Loucy (cell line): ENCODE measurements around the gene DTNA.

Source experiments
- H2AFZ ChIP-seq: fragments of 200-600 bp; sonication (generic); 2 replicates; pipeline ENCODE4 v1.6.0; 2016; ENCODE audit warnings: antibody characterized with exemption, mild to moderate bottlenecking, low read length, moderate library complexity
- H3F3A ChIP-seq: fragments of 200-600 bp; 2 replicates; pipeline ENCODE4 v1.6.0; 2016; ENCODE audit warnings: antibody characterized with exemption, low read depth, mild to moderate bottlenecking
- H3K27me3 ChIP-seq: fragments of 200-600 bp; sonication (generic); 2 replicates; pipeline ENCODE4 v1.6.1; 2014; ENCODE audit warnings: low read length, mild to moderate bottlenecking; ENCODE audit not compliant: insufficient read depth, poor library complexity, severe bottlenecking
- H3K36me3 ChIP-seq: fragments of 200-600 bp; sonication (generic); 2 replicates; pipeline ENCODE4 v1.6.1; 2016; ENCODE audit warnings: low read length; ENCODE audit not compliant: insufficient read depth
- H3K4me1 ChIP-seq: fragments of 200-600 bp; sonication (generic); 2 replicates; pipeline ENCODE4 v1.5.1; 2014; ENCODE audit warnings: low read length, mild to moderate bottlenecking; ENCODE audit not compliant: insufficient read depth, poor library complexity, severe bottlenecking
- H3K4me2 ChIP-seq: fragments of 200-600 bp; sonication (generic); 2 replicates; pipeline ENCODE4 v1.6.0; 2014; ENCODE audit warnings: antibody characterized with exemption, low read length, low read depth, mild to moderate bottlenecking; ENCODE audit not compliant: poor library complexity, severe bottlenecking
- H3K4me3 ChIP-seq: fragments of 200-600 bp; sonication (generic); 2 replicates; pipeline ENCODE4 v1.5.1; 2014; ENCODE audit warnings: low read length, mild to moderate bottlenecking, mixed read lengths; ENCODE audit not compliant: poor library complexity, severe bottlenecking
- H3K79me2 ChIP-seq: fragments of 200-600 bp; sonication (generic); 2 replicates; pipeline ENCODE4 v1.6.1; 2014; ENCODE audit warnings: low read length; ENCODE audit not compliant: insufficient read depth
- H3K9ac ChIP-seq: fragments of 200-600 bp; sonication (generic); 2 replicates; pipeline ENCODE4 v1.6.0; 2014; ENCODE audit warnings: mild to moderate bottlenecking, low read depth, low read length, moderate library complexity; ENCODE audit not compliant: poor library complexity, severe bottlenecking
- H3K9me2 ChIP-seq: fragments of 200-600 bp; sonication (generic); replicated peaks from 2 replicates; pipeline ENCODE4 v1.6.1; 2016; ENCODE audit warnings: low read depth, low read length, mixed read lengths
- H3K9me3 ChIP-seq: fragments of 200-600 bp; sonication (generic); 2 replicates; pipeline ENCODE4 v1.6.1; 2014; ENCODE audit warnings: mild to moderate bottlenecking, antibody characterized with exemption, low read length, low read depth; ENCODE audit not compliant: insufficient read depth
- H4K20me1 ChIP-seq: fragments of 200-600 bp; sonication (generic); 2 replicates; pipeline ENCODE4 v1.6.0; 2014; ENCODE audit warnings: antibody characterized with exemption, low read length, mild to moderate bottlenecking; ENCODE audit not compliant: insufficient read depth, poor library complexity, severe bottlenecking
- EZH2phosphoT487 ChIP-seq: fragments of 200-600 bp; IDR thresholded peaks from 2 replicates; pipeline ENCODE4 v1.6.1; 2018; ENCODE audit warnings: antibody characterized with exemption, mild to moderate bottlenecking, moderate library complexity, borderline replicate concordance
- TF ChIP-seq, protein P1 (sequence below): fragments of 200-600 bp; sonication (generic); conservative IDR thresholded peaks from 2 replicates; pipeline ENCODE4 v1.5.1; 2014; ENCODE audit warnings: mild to moderate bottlenecking, antibody characterized with exemption, low read length

Gene DTNA

DNA sequence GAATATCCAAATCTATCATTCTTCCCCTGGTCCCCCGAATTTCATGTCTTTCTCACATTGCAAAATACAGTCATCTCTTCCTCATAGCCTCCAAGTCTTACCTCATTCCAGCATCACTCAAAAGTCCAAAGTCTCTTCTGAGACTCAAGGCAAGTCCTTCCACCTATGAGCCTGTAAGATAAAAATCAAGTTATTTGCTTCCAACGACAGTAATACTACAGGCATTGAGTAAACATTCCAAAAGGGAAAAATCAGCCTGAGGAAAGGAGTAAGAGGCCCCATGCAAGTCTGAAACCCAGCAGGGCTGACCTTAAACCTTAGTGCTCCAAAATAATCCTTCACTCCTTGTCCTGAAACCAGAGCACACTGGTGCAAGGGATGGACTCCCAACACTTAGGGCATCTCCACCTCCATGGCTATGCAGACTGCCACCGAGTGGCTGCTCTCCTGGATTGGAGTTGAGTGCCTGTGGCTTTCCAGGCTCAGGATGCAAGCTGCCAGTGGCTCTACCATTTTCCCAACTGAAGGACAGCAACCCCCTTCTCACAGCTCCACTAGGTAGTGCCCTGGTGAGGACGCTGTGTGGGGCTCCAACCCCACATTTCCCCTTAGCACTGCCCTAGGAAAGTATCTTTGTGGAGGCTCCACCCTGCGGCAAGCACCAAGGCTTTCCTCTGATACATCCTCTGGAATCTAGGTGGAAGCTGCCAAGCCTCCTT lies 16.3 kb downstream of the DTNA start:
- TF ChIP-seq EZH2phosphoT487: no peak
- TF ChIP-seq, protein P1, sequence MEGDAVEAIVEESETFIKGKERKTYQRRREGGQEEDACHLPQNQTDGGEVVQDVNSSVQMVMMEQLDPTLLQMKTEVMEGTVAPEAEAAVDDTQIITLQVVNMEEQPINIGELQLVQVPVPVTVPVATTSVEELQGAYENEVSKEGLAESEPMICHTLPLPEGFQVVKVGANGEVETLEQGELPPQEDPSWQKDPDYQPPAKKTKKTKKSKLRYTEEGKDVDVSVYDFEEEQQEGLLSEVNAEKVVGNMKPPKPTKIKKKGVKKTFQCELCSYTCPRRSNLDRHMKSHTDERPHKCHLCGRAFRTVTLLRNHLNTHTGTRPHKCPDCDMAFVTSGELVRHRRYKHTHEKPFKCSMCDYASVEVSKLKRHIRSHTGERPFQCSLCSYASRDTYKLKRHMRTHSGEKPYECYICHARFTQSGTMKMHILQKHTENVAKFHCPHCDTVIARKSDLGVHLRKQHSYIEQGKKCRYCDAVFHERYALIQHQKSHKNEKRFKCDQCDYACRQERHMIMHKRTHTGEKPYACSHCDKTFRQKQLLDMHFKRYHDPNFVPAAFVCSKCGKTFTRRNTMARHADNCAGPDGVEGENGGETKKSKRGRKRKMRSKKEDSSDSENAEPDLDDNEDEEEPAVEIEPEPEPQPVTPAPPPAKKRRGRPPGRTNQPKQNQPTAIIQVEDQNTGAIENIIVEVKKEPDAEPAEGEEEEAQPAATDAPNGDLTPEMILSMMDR: no peak
- Histone ChIP-seq H3K27me3 (no peaks in the 10 kb centered on the region), H3K79me2 (no peaks in the 10 kb centered on the region), H3K9me3 (no peaks in the 10 kb centered on the region), H2AFZ (no peak overlapping the region), H3K9me2 (no peaks in the 10 kb centered on the region), H3K9ac (no peak overlapping the region), H3K36me3 (no peaks in the 10 kb centered on the region), H3F3A (no peaks in the 10 kb centered on the region; the same call in 1 of the 2 replicates), H3K4me3 (no peak overlapping the region), H3K4me2 (no peak overlapping the region), H3K4me1 (no peaks in the 10 kb centered on the region), H4K20me1 (no peaks in the 10 kb centered on the region)

DNA sequence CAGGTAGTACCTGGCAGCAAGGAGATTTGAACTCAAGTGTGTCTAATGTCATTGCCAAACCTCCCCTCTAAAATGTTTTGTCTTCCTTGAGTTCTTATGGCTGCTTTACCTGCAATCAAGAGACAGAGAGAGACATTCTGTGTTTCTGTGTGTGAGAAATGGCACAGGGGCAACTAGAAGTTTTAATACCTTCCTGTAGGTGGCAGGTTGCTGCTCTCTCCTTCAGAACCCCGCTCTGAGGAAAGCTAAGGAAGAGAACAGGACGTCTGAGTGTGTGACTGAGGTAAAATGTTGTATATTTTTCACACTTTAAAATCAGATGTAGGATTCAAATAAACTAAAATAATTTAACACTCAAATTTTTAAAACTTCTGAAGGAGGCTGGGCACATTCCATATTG lies 19.2 kb downstream of the DTNA start:
- H3K9me2 ChIP-seq: no peaks in the 10 kb centered on the region
- H3K4me1 ChIP-seq: no peaks in the 10 kb centered on the region
- no peaks in the 10 kb centered on the region; the same call in 1 of the 2 replicates for H3F3A ChIP-seq
- no peaks in the 10 kb centered on the region for H3K79me2 ChIP-seq
- H4K20me1 ChIP-seq: no peaks in the 10 kb centered on the region
- TF ChIP-seq, protein P1: peak; percentile 66
- TF ChIP-seq EZH2phosphoT487: no peak
- H2AFZ ChIP-seq: no peak overlapping the region
- no peaks in the 10 kb centered on the region for H3K9me3 ChIP-seq
- H3K27me3 ChIP-seq: no peaks in the 10 kb centered on the region
- no peaks in the 10 kb centered on the region for H3K36me3 ChIP-seq
- H3K9ac ChIP-seq: no peak overlapping the region
- no peak overlapping the region for H3K4me2 ChIP-seq
- H3K4me3 ChIP-seq: no peak overlapping the region

GRCh38 chr18:34729740-34730355 lies 19.8 kb downstream of the DTNA start:
- no peaks in the 10 kb centered on the region for H3K36me3 ChIP-seq

More at GRCh38 chr18:34729740-34730355, 19.8 kb downstream of the DTNA start:
- Histone ChIP-seq H2AFZ (no peak overlapping the region), H3K9ac (no peak overlapping the region), H3K4me1 (no peaks in the 10 kb centered on the region), H3K9me2 (no peaks in the 10 kb centered on the region), H3K4me2 (no peak overlapping the region), H3K9me3 (no peaks in the 10 kb centered on the region), H3K4me3 (no peak overlapping the region), H3F3A (no peaks in the 10 kb centered on the region), H4K20me1 (no peaks in the 10 kb centered on the region), H3K79me2 (no peaks in the 10 kb centered on the region), H3K27me3 (no peaks in the 10 kb centered on the region)
- TF ChIP-seq, protein P1: no peak
- no peak for TF ChIP-seq EZH2phosphoT487
